HG03558 (cell line): Measurements from ENCODE around the gene KIF26B.
"Not testable (repeated sequence)": the region's sequence is repeated elsewhere in the genome, so short reads cannot be mapped to it uniquely, and the experiment has no call there.

Experiments used
- ATAC-seq: cut with Tn5 transposase; IDR thresholded peaks from one replicate; pipeline ENCODE4 v1.9.1; 2021; ENCODE audit warnings: moderate number of reproducible peaks; ENCODE audit not compliant: unreplicated experiment; ENCODE audit errors: extremely low read depth

The KIF26B gene

GRCh38 chr1:245310571-245311531 is 156.1 kb downstream of the KIF26B start:
- ATAC-seq = no peak

GRCh38 chr1:245311887-245312536 is 157.2 kb downstream of the KIF26B start:
- no peak for ATAC-seq

- no peak for ATAC-seq
Measured at GRCh38 chr1:245313576-245313975, 158.8 kb downstream of the KIF26B start.

GRCh38 chr1:245316784-245317183 is 162.0 kb downstream of the KIF26B start:
- ATAC-seq = no peak

GRCh38 chr1:245317217-245317616 is 162.4 kb downstream of the KIF26B start:
- ATAC-seq = no peak

- ATAC-seq = no peak
Measured at GRCh38 chr1:245319094-245319493, 164.3 kb downstream of the KIF26B start.

GRCh38 chr1:245322673-245323072 is 167.9 kb downstream of the KIF26B start:
- ATAC-seq = no peak

GRCh38 chr1:245323765-245324164 is 169.0 kb downstream of the KIF26B start:
- not testable (repeated sequence) for ATAC-seq

- ATAC-seq = no peak
Measured at GRCh38 chr1:245325922-245326795, 171.4 kb downstream of the KIF26B start.

- no peak for ATAC-seq
Measured at GRCh38 chr1:245327360-245327759, 172.6 kb downstream of the KIF26B start.

GRCh38 chr1:245327842-245328241 is 173.1 kb downstream of the KIF26B start:
- ATAC-seq = no peak

GRCh38 chr1:245330951-245331350 is 176.2 kb downstream of the KIF26B start:
- no peak for ATAC-seq

GRCh38 chr1:245332085-245332484 is 177.3 kb downstream of the KIF26B start:
- no peak for ATAC-seq

GRCh38 chr1:245332513-245332912 is 177.7 kb downstream of the KIF26B start:
- no peak for ATAC-seq

- no peak for ATAC-seq
Measured at GRCh38 chr1:245334235-245334634, 179.4 kb downstream of the KIF26B start.

GRCh38 chr1:245334827-245335490 is 180.2 kb downstream of the KIF26B start:
- ATAC-seq = no peak

GRCh38 chr1:245335684-245336083 is 180.9 kb downstream of the KIF26B start:
- ATAC-seq = not testable (repeated sequence)

- ATAC-seq = no peak
Measured at GRCh38 chr1:245336149-245336983, 181.6 kb downstream of the KIF26B start.

- not testable (repeated sequence) for ATAC-seq
Measured at GRCh38 chr1:245336984-245337355, 182.2 kb downstream of the KIF26B start.
